ENCODE results near the gene CROCC2. TPM values are rescaled to one million over a fixed set of nuclear protein-coding genes. Genes with fewer than 3 reads are reported as not detected.

CROCC2 gene
- total RNA-seq, 2 donors from 2014 or later, result not detected

DNA sequence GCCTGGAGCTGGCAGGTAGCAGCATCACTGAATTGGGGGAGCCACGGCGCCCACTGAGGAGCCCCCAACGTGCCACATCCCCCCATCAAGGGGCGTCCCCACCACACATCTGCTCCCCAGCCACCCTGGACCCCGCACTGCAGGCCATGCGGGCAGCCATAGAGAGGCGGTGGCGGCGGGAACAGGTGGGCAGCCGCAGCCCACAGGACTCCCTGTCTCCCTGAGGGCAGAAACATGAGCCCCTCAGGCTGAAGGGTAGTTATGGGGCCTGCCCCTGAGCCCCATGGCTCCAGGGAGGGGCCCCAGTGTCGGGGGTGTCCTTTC is 26.6 kb downstream of the CROCC2 start:
- H3K27me3 Mint-ChIP-seq, result peaks cover 4 to 11% of the 10 kb centered on the region in 2 donors
- H3K27ac Mint-ChIP-seq, result no peak overlapping the region
- no peaks in the 10 kb centered on the region for H3K9me3 Mint-ChIP-seq
- no peak overlapping the region for H3K4me3 Mint-ChIP-seq
- no peaks in the 10 kb centered on the region for H3K36me3 Mint-ChIP-seq
- DNase-seq (ENCODE audit: low spot score) (peak; percentile 44), ATAC-seq (no peak)
- no peaks in the 10 kb centered on the region for H3K4me1 Mint-ChIP-seq (ENCODE audit: low read depth in 2 of 2)

DNA sequence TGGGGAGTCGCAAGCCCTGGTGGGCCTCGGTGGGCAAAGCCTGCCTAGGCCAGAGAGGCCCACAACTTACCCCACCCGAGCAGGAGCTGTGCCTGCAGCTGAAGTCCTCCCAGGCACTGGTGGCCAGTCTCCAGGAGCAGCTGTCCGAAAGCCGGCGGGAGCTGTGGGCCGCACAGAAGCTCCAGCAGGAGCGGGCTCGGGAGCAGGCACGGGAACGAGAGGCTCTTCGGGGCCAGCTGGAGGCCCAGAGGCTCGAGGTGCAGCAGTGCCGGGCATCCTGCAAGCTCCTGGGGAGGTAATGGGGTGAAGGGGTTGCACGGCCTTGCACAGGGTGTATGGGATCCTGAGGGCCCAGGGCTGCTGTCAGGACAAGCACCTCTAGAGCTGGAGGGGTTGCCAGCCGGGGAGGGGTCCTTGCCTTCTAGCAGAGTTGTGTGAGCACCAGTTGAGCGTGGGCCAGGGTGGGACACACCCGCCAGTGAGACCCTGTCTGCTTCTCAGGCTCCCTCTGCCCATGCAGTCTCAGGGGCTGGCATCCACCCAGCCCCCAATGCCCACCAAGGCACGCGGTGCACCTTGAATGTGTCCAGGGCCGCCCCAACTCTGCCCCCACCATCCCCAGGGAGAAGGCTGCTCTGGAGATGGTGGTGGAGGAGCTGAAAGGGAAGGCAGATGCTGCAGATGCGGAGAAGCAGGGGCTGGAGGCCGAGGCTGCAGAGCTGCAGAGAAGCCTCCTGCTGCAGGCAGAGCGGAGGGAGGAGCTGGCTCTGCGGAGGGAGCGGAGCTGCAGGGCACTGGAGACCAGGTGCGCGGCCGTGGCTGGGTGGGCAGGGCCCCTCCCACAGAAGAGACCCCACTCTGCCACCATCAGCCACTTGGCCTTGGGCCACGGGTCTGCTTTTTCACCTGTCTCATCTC is 27.2 kb downstream of the CROCC2 start:
- H3K4me3 Mint-ChIP-seq, result no peak overlapping the region
- H3K9me3 Mint-ChIP-seq, result no peaks in the 10 kb centered on the region
- no peaks in the 10 kb centered on the region for H3K36me3 Mint-ChIP-seq
- H3K27ac Mint-ChIP-seq, result no peak overlapping the region
- no peaks in the 10 kb centered on the region for H3K4me1 Mint-ChIP-seq (ENCODE audit: low read depth in 2 of 2)
- ATAC-seq (no peak), DNase-seq (ENCODE audit: low spot score) (peak; percentile 55)
- peaks cover 4 to 17% of the 10 kb centered on the region in 2 donors for H3K27me3 Mint-ChIP-seq

DNA sequence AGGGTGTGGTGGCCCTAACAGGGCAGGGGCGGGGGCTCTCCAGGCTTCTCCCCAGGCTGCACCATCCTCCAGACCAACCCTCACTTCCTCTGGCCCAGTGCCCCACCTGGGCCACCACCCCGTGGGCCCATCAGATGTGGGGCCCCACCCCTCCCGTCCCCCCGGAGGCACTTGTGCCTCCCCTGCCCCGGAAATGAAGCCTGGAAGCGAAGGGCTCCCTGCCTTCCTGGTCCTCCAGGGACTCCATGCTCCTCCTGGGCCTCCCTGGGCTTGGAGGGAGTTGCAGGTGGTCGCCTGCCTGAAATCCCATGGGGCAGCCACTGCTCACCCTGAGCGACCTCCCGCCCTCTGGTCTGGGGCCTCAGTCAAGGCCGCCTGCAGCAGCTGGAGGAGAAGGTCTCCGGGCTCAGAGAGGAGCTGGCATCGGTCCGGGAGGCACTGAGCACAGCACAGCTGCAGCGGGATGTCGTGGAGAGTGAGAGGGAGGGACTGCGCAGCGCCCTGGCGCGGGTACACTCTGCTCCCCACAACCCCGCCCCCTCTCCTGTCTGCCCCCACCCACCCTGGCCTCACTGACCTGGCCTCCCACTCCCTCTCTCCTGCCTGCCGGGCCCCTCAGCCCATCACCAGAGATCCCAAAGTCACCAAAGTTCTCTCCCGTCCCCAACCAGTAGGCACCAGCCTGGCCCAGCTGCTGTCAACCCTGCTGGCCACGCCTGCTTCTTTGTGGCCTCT is 28.0 kb downstream of the CROCC2 start:
- Mint-ChIP-seq H3K4me3 (no peak overlapping the region), H3K4me1 (ENCODE audit: low read depth in 2 of 2) (no peaks in the 10 kb centered on the region), H3K27me3 (peaks cover 4 to 19% of the 10 kb centered on the region in 2 donors), H3K9me3 (no peaks in the 10 kb centered on the region), H3K27ac (no peak overlapping the region), H3K36me3 (no peaks in the 10 kb centered on the region)
- DNase-seq (ENCODE audit: low spot score), result peak; percentile 53
- ATAC-seq, result no peak

DNA sequence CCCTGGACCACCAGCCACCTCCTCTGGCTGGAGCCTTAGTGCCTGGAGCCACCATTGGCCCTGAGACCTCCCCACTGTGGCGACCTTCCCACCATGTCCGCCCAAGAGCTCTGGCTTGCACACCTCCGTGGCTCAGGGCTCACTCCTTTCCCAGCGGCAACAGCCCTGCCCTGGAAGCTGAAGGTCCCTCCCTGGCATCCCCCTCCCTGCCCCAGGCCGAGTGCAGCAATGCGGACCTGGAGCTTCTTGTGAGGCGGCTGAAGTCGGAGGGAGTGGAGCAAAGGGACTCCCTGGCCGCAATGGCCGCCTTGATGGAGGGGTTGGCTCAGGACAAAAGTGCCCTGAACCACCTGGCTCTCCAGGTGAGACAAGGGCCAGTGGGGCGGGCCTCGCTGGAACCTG is 28.6 kb downstream of the CROCC2 start:
- ATAC-seq (no peak), DNase-seq (ENCODE audit: low spot score) (peak; percentile 59)
- Mint-ChIP-seq H3K4me3 (no peak overlapping the region), H3K27ac (no peak overlapping the region), H3K9me3 (no peaks in the 10 kb centered on the region), H3K36me3 (no peaks in the 10 kb centered on the region), H3K4me1 (ENCODE audit: low read depth in 2 of 2) (no peaks in the 10 kb centered on the region), H3K27me3 (peaks cover 4 to 23% of the 10 kb centered on the region in 2 donors)

DNA sequence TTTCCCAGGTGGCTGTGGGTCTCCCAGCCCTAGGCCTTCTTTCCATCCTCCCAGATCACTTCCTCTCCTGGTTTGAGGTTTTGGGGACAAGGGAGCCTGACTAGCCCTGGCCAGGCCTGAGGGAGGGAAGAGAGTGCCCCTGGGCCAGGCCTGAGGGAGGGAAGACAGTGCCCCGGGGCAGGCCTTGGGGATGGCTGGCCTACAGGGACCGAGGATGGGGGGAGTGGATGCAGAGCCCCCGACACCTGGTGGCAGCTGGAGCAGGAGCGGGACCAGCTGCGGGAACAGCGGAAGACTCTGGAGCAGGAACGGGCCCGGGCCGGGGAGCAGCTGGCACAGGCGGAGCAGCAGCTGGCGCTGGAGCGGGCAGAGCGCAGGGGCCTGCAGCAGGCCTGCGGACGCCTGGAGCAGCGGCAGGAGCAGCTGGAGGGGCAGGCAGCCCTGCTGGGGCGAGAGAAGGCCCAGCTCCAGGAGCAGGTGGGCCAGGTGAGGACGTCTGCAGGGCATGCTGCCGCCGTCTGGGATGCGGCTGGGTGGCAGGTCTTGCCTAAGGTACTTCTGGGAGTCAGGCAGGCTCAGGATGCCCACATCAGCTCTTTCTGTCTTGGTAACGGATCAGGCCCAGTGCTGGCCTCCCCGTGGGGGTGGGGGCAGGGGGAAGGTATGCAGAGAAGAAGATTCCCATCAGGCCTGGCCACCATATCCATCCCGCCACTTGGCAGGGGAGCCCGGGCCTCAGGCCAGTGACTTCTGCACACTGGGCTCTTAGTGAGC is 29.2 kb downstream of the CROCC2 start:
- Mint-ChIP-seq H3K36me3 (no peaks in the 10 kb centered on the region), H3K4me3 (no peak overlapping the region), H3K27ac (no peak overlapping the region), H3K27me3 (peaks cover 8 to 29% of the 10 kb centered on the region in 2 donors), H3K9me3 (no peaks in the 10 kb centered on the region), H3K4me1 (ENCODE audit: low read depth in 2 of 2) (no peaks in the 10 kb centered on the region)
- DNase-seq (ENCODE audit: low spot score), result peak; percentile 59
- peak in 1 of 2 donors; percentile 8 for ATAC-seq

DNA sequence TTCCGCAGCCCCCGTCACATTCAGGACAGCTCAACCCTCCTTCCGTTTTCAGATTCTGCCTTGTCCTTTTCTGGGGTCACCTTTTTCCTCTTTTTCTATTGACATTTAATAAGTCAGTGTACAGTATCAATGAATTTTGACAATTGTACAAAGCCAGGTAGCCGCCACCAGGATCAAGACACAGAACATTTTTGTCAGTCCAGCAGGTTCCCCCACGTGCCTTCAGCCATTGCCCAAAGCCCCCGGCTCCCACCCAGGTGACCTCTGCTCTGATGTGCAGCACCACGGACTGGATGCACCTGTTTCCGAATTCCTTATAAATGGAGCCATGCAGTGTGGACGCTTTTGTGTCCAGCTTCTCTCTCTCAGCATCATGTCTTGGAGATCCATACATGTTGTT is 30.0 kb downstream of the CROCC2 start:
- Mint-ChIP-seq H3K9me3 (no peaks in the 10 kb centered on the region), H3K27ac (no peak overlapping the region), H3K27me3 (peaks cover 16 to 37% of the 10 kb centered on the region in 2 donors), H3K4me3 (no peak overlapping the region), H3K4me1 (ENCODE audit: low read depth in 2 of 2) (no peaks in the 10 kb centered on the region), H3K36me3 (no peaks in the 10 kb centered on the region)
- ATAC-seq (no peak), DNase-seq (ENCODE audit: low spot score) (peak; percentile 54)

DNA sequence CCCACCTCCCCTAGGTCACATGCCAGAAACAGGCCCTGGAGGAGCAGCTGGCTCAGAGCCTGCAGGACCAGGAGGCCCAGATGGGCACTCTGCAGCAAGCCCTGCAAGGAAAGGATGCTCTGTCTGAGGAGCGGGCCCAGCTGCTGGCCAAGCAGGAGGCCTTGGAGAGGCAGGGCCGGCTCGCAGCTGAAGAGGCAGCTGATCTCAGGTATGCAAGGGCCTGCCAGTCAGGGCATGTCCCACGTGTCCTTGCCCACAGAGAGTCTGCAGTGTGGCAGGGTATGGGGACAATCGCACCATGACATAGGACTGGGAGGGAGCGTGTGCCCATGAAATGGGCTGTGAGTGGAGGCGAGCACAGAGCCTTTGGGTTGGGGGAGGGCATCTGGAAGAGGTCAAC is 39.9 kb downstream of the CROCC2 start:
- no peak overlapping the region for H3K27ac Mint-ChIP-seq
- H3K4me3 Mint-ChIP-seq, result no peak overlapping the region
- ATAC-seq, result peak; percentile 26 to 38
- H3K36me3 Mint-ChIP-seq, result no peaks in the 10 kb centered on the region
- peak; percentile 42 for DNase-seq (ENCODE audit: low spot score)
- H3K4me1 Mint-ChIP-seq (ENCODE audit: low read depth in 2 of 2), result no peaks in the 10 kb centered on the region
- H3K9me3 Mint-ChIP-seq, result no peaks in the 10 kb centered on the region
- peaks cover 5 to 10% of the 10 kb centered on the region in 2 donors for H3K27me3 Mint-ChIP-seq

DNA sequence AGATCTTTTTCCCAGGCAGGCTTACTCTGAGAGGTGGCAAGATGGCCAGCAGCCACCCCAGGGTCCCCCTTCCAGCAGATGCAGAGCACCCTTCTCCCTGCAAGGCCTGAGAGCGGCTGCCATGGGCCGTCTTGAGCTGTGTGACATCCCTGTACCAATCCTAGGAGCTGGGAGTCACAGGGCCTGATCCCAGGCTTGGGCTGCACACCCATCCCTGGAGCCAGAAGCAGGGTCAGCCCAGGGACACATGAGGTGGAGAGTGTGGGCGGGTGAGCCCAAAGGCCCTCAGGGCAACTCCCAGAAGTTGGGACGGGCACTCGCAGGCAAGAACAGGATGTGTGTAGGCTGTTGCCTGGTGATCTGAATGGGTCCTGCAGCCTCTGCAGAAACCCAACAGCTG is 40.5 kb downstream of the CROCC2 start:
- no peak overlapping the region for H3K4me3 Mint-ChIP-seq
- no peaks in the 10 kb centered on the region for H3K4me1 Mint-ChIP-seq (ENCODE audit: low read depth in 2 of 2)
- no peaks in the 10 kb centered on the region for H3K9me3 Mint-ChIP-seq
- no peaks in the 10 kb centered on the region for H3K36me3 Mint-ChIP-seq
- H3K27me3 Mint-ChIP-seq, result peaks cover 2 to 4% of the 10 kb centered on the region in 2 donors
- DNase-seq (ENCODE audit: low spot score) (peak; percentile 46), ATAC-seq (peak; percentile 3 to 33)
- H3K27ac Mint-ChIP-seq, result no peak overlapping the region

DNA sequence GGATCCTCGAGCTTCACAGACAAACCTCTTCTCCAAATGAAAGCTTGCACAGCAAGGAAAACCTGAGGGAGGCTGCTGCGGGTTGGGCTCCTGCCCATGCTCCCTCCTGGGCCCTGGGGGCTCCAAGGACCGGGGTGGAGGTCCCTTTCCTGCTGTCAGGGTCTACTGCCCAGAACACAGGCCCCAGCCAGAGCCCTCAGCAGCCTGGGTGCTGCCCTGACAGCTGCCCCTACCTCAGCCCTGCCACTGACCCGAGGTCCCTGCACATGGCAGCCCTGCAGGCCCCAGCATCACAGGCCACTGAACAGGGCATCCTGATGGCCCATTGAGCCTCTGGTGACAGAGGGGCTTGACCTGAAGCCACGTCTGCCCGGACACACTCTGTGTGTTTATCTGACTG is 41.0 kb downstream of the CROCC2 start:
- Mint-ChIP-seq H3K4me3 (no peak overlapping the region), H3K27ac (no peak overlapping the region), H3K9me3 (no peaks in the 10 kb centered on the region), H3K4me1 (ENCODE audit: low read depth in 2 of 2) (no peaks in the 10 kb centered on the region), H3K36me3 (no peaks in the 10 kb centered on the region), H3K27me3 (peaks cover 0 to 2% of the 10 kb centered on the region in 2 donors)
- peak; percentile 38 for DNase-seq (ENCODE audit: low spot score)
- ATAC-seq, result peak in 1 of 2 donors; percentile 21

DNA sequence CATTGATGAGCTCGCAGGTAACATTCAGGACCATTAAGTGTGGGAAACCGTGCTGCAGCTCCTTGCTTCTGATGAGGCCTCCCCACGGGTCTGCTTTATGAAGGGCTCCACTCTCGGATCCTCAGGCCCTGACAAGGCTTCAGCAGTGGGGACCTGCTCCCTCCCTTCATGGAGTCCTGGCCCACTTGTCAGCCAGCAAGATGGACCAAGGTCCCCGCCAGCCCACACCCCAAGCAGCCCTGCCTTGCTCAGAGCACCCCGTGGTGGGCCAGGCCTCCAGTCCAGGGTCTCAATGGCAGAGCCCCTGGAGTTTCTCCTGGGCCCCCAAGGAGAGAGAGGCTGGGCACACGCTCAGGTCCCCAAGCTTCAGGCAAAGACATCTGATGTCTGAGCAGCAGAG is 41.5 kb downstream of the CROCC2 start:
- no peaks in the 10 kb centered on the region for H3K4me1 Mint-ChIP-seq (ENCODE audit: low read depth in 2 of 2)
- no peak for DNase-seq (ENCODE audit: low spot score)
- no peak overlapping the region for H3K27ac Mint-ChIP-seq
- ATAC-seq, result no peak
- H3K4me3 Mint-ChIP-seq, result no peak overlapping the region
- no peaks in the 10 kb centered on the region for H3K9me3 Mint-ChIP-seq
- H3K36me3 Mint-ChIP-seq, result no peaks in the 10 kb centered on the region
- H3K27me3 Mint-ChIP-seq, result peaks cover 0 to 2% of the 10 kb centered on the region in 2 donors

DNA sequence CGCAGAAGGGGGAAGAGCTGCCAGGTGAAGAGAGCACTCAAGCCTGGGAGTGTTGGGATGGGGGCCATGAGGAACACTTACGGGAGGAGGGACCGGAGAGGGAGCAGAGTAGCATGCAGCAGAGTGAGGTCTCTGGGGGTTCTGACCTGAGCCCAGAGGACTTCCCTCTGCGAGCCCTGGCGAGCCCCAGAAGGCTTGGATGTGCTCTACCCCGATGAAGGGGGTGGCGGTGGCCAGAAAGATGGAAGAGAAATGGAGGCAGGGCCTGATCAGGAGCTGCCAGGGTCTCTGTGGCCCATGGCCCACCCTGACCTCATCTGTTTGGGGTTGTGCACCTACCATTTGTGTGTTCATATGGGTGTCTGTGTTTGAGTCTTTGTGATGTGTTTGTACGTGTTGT is 42.0 kb downstream of the CROCC2 start:
- peaks cover 0 to 2% of the 10 kb centered on the region in 2 donors for H3K27me3 Mint-ChIP-seq
- DNase-seq (ENCODE audit: low spot score), result peak; percentile 23
- ATAC-seq, result no peak
- H3K4me1 Mint-ChIP-seq (ENCODE audit: low read depth in 2 of 2), result no peaks in the 10 kb centered on the region
- no peaks in the 10 kb centered on the region for H3K36me3 Mint-ChIP-seq
- H3K27ac Mint-ChIP-seq, result no peak overlapping the region
- H3K9me3 Mint-ChIP-seq, result no peaks in the 10 kb centered on the region
- H3K4me3 Mint-ChIP-seq, result no peak overlapping the region

DNA sequence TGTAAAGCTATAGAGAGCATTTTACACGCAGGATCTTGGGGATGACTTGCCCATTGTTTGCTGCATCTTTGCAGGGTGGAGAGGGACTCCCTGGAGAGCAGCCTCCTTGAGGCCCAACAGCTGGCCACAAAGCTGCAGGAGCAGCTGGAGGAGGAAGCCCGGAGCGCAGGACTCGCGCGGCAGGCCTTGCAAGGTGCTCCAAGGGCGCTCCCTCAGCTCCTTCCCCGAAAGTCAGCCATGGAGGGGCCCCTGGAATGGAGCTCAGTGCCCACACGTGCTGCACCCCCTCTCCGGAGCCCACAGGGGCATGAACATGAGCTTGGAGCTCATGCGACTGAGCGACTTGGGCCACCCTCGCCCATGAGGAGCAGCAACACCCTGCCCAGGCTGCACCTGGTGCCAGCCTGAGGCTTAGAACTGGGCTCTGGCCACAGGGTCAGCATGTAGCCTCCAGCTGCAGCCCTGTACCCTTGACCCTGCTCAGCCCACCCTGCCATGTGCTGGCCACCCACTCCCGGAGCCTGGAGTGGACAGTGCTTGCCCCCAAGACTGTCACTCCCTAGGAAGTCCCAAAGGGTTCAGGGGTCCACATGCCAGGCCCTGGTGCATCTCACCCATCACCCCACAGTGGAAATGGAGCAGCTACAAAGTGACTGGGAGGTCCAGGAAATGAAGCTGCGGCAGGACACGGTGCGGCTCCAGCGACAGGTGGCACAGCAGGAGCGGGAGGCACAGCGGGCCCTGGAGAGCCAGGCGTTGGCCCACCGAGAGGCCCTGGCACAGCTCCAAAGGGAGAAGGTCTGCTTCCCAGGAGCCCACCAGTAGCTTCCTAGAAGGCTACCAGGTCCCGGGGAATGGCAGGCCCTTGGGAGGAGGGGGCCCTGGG is 43.0 kb downstream of the CROCC2 start:
- Mint-ChIP-seq H3K9me3 (no peaks in the 10 kb centered on the region), H3K4me3 (no peak overlapping the region), H3K27ac (no peak overlapping the region), H3K36me3 (no peaks in the 10 kb centered on the region), H3K4me1 (ENCODE audit: low read depth in 2 of 2) (no peaks in the 10 kb centered on the region), H3K27me3 (peaks cover 0 to 2% of the 10 kb centered on the region in 2 donors)
- peak; percentile 44 for DNase-seq (ENCODE audit: low spot score)
- ATAC-seq, result no peak
